Prostate gland (tissue), 2 donors: Measurements from ENCODE around the gene ACSS1. TPM values are rescaled to one million over a fixed set of nuclear protein-coding genes. Genes with fewer than 3 reads are reported as not detected.

Experiments
- DNase-seq: peaks from one replicate; pipeline ENCODE4 v3.0.0-alpha.2; 2019; ENCODE audit warnings: low spot score
- H3K27ac ChIP-seq, 2 donors: fragments of 200-600 bp; sonication (generic); 2 replicates each; pipeline ENCODE4 v1.5.1; 2017 to 2019
- H3K27me3 ChIP-seq: fragments of 200-600 bp; sonication (generic); replicated peaks from 2 replicates; pipeline ENCODE4 v1.5.1; 2019; ENCODE audit not compliant: insufficient read depth
- H3K36me3 ChIP-seq, 2 donors: fragments of 200-600 bp; sonication (generic); 1 replicate in 1 of 2; 2 replicates in 1 of 2; pipeline versions ENCODE4 v1.5.1 to v1.8.1; 2017 to 2019
- H3K4me1 ChIP-seq: fragments of 200-600 bp; sonication (generic); replicated peaks from 2 replicates; pipeline ENCODE4 v1.5.1; 2019
- H3K4me3 ChIP-seq, 2 donors: fragments of 200-600 bp; sonication (generic); 2 replicates each; pipeline ENCODE4 v1.5.1; 2017 to 2019
- H3K9me3 ChIP-seq: fragments of 200-600 bp; sonication (generic); 2 replicates; pipeline ENCODE4 v1.5.1; 2017
- POLR2A ChIP-seq: fragments of 450-650 bp; IDR thresholded peaks from one replicate; pipeline ENCODE4 v1.6.1; 2016; ENCODE audit warnings: antibody characterized with exemption, mild to moderate bottlenecking
- POLR2AphosphoS5 ChIP-seq: sonication (generic); formaldehyde crosslinking; IDR thresholded peaks from one replicate; pipeline ENCODE4 v1.6.1; 2017; ENCODE audit warnings: antibody characterized with exemption
- WGBS: methylation state at CpG from one replicate; pipeline ENCODE4 v1.1.5; 2018; 5-methylcytosine and 5-hydroxymethylcytosine counted together
- intact Hi-C: fragments of 100-400 bp; cut with DNase I; formaldehyde crosslinking; loops from one replicate; pipeline ENCODE4 v1.14.2; 2022
- total RNA-seq, 2 donors: library from RNA; depleted of rRNA; stranded (reverse); fragments of >200 nt; gene quantifications; one replicate each; pipeline ENCODE4 v1.1.0, GENCODE V29; 2016
- TF ChIP-seq, protein P1 (sequence below), 4 experiments: fragments of 200-600 bp in 2 of 4; fragments of 450-650 bp in 2 of 4; sonication (generic) in 2 of 4; IDR thresholded peaks; 1 replicate in 3 of 4; 2 replicates in 1 of 4; pipeline ENCODE4 v1.5.1; 2016 to 2019; ENCODE audit warnings: antibody characterized with exemption in 4 of 4, mild to moderate bottlenecking in 2 of 4, moderate library complexity in 2 of 4

Gene ACSS1
- total RNA-seq, 2 donors from 2014 or later: 111 to 170 TPM

DNA sequence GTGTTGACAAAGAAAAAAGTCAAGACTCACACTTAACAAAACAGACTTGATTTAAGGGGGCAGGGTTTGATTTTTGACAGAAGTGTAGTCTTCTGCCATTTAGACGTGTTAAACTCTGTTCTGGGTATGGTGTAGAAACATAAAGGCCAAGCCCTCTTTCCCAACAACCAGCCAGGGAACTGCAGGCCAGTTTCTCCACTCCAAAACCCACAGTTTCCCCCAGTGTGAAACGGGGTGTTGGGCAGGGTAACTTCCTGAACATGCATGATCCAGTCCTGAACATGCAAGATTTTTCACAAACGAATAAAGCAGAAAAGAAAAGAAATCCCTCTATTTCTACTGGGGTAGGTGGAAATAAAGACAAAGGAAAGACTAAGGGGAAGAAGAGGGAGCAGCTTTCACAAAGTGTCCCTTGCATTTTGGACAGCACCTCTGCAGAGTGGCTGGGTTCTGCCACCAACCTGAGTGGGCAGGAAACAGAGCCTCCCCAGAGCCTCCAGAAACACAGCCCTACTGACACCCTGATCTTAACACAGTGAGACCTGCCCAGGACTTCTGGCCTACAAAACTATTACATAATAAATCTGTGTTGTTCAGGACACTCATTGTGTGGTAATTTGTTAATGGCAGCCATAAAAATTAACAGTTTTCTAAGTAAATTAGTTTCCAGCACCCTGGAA, 72.8 kb downstream of the ACSS1 start:
- no peak for DNase-seq
- 63% methylated on average over 3 of the region's 3 CpGs for WGBS
- H3K4me1 ChIP-seq: no peaks in the 10 kb centered on the region
- intact Hi-C loops: no loop called here
- TF ChIP-seq, protein P1, sequence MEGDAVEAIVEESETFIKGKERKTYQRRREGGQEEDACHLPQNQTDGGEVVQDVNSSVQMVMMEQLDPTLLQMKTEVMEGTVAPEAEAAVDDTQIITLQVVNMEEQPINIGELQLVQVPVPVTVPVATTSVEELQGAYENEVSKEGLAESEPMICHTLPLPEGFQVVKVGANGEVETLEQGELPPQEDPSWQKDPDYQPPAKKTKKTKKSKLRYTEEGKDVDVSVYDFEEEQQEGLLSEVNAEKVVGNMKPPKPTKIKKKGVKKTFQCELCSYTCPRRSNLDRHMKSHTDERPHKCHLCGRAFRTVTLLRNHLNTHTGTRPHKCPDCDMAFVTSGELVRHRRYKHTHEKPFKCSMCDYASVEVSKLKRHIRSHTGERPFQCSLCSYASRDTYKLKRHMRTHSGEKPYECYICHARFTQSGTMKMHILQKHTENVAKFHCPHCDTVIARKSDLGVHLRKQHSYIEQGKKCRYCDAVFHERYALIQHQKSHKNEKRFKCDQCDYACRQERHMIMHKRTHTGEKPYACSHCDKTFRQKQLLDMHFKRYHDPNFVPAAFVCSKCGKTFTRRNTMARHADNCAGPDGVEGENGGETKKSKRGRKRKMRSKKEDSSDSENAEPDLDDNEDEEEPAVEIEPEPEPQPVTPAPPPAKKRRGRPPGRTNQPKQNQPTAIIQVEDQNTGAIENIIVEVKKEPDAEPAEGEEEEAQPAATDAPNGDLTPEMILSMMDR (IDR thresholded peaks at IDR 0.05): no peak
- TF ChIP-seq POLR2A: no peak
- TF ChIP-seq POLR2AphosphoS5: no peak
- no peaks in the 10 kb centered on the region for H3K27me3 ChIP-seq
- no peak overlapping the region for H3K4me3 ChIP-seq
- no peaks in the 10 kb centered on the region for H3K36me3 ChIP-seq
- no peak overlapping the region for H3K27ac ChIP-seq
- H3K9me3 ChIP-seq: no peaks in the 10 kb centered on the region

DNA sequence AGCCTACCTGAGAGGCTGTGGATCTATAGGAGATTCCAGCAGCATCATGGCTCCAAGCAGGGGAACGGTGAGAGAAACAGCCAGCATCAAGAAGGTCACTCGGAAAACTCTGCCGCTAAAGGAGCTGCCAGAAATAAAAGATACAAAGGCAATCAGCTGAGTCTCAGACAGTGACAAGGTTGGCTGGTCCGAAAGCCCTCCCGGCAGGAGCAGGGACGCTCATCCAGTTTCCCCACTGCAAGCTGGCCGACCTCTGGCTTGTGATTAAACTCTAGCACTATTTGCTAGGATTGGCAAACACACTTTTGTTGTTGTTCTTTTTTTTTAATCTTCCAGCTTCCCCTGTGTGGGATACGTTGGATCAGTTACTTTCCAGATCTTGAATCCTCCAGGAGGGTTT, 74.0 kb downstream of the ACSS1 start:
- Histone ChIP-seq H3K27me3 (no peaks in the 10 kb centered on the region), H3K36me3 (no peaks in the 10 kb centered on the region), H3K4me1 (no peaks in the 10 kb centered on the region), H3K4me3 (no peak overlapping the region), H3K9me3 (no peaks in the 10 kb centered on the region), H3K27ac (no peak overlapping the region)
- no peak for DNase-seq
- WGBS: 88% methylated on average over 8 of the region's 8 CpGs
- intact Hi-C loops: no loop called here
- TF ChIP-seq POLR2A (no peak), POLR2AphosphoS5 (no peak)
- TF ChIP-seq, protein P1 (IDR thresholded peaks at IDR 0.05): no peak

DNA sequence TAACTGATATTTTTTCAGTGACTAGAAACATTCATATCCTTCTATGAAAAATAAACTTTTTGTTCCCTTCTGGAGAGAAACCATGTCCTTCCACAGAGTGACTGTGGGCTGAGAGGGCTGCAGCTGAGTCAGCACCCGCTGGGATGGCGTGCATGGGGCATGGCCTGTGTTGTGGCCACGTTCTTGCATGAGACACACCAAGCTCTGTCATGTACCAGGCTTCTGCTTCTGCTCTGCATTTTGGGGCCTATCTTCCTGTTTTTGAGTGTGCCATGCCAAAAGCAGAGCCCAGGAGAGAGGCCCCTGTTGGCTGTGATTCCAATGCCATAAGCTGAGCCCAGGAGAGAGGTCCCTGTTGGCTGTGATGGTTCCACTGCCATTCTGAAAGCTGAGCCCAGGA, 76.1 kb downstream of the ACSS1 start:
- DNase-seq: no peak
- Histone ChIP-seq H3K9me3 (no peaks in the 10 kb centered on the region), H3K36me3 (no peaks in the 10 kb centered on the region), H3K4me1 (no peaks in the 10 kb centered on the region), H3K27ac (no peak overlapping the region), H3K4me3 (no peak overlapping the region), H3K27me3 (no peaks in the 10 kb centered on the region)
- intact Hi-C loops: no loop called here
- TF ChIP-seq POLR2AphosphoS5 (no peak), POLR2A (no peak)
- TF ChIP-seq, protein P1 (IDR thresholded peaks at IDR 0.05): no peak
- 90% methylated on average over 3 of the region's 3 CpGs for WGBS

DNA sequence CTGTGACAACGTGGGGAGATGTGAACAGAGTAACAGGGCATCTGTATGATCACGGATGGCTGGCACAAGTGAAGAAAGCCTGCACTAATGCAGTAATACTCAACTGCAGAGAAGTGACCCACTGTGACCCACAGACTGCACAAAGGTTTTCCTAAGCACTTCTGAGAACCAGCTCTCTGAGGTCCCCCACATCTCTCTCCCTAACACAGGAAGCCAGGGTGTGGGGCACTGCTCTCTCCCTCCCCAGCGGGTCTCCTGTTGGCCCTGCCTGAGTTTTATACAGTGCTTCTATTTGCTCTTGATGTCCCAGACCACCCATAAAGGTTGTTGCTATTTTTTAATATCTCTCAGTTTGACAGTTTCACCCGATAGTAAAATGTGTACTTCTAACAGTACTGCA, 76.7 kb downstream of the ACSS1 start:
- no peaks in the 10 kb centered on the region for H3K36me3 ChIP-seq
- no peak overlapping the region for H3K4me3 ChIP-seq
- intact Hi-C loops: no loop called here
- H3K27me3 ChIP-seq: no peaks in the 10 kb centered on the region
- no peaks in the 10 kb centered on the region for H3K4me1 ChIP-seq
- DNase-seq: no peak
- no peak overlapping the region for H3K27ac ChIP-seq
- TF ChIP-seq, protein P1 (IDR thresholded peaks at IDR 0.05): no peak
- TF ChIP-seq POLR2AphosphoS5 (no peak), POLR2A (no peak)
- H3K9me3 ChIP-seq: no peaks in the 10 kb centered on the region
- 78% methylated on average over 4 of the region's 4 CpGs for WGBS
